Aorta (tissue), 5 donors: ENCODE measurements around the gene NAXD. TPM values are rescaled to one million over a fixed set of nuclear protein-coding genes. Genes with fewer than 3 reads are reported as not detected.

Experiments used
- ATAC-seq: fragments of 200-7000 bp; cut with Tn5 transposase; one replicate; pipeline ENCODE4 v1.9.1; 2022; ENCODE audit warnings: moderate library complexity; ENCODE audit not compliant: low FRiP score
- DNase-seq, 2 donors: peaks; one replicate each; pipeline ENCODE4 v3.0.0-alpha.2; 2020
- H3K27ac ChIP-seq, 2 donors: one replicate each; pipeline ENCODE4 v1.5.1; 2013; ENCODE audit warnings: low read length in 2 of 2, mild to moderate bottlenecking in 2 of 2, moderate library complexity in 2 of 2, control low read depth in 1 of 2, inconsistent platforms in 1 of 2, low read depth in 1 of 2
- H3K27me3 ChIP-seq, 2 donors: one replicate each; pipeline ENCODE4 v1.6.1; 2013; ENCODE audit warnings: control low read depth in 1 of 2, low read length in 1 of 2, mild to moderate bottlenecking in 1 of 2, moderate library complexity in 1 of 2; ENCODE audit not compliant: insufficient read depth in 2 of 2, control insufficient read depth in 1 of 2
- H3K36me3 ChIP-seq, 2 donors: one replicate each; pipeline ENCODE4 v1.6.1; 2013; ENCODE audit warnings: control low read depth in 1 of 2, low read length in 1 of 2, mild to moderate bottlenecking in 1 of 2; ENCODE audit not compliant: insufficient read depth in 2 of 2, control insufficient read depth in 1 of 2
- H3K4me1 ChIP-seq, 2 donors: one replicate each; pipeline ENCODE4 v1.6.1; 2013; ENCODE audit warnings: low read length in 2 of 2, control low read depth in 1 of 2, mild to moderate bottlenecking in 1 of 2, moderate library complexity in 1 of 2; ENCODE audit not compliant: insufficient read depth in 2 of 2, control insufficient read depth in 1 of 2
- H3K4me3 ChIP-seq, 2 donors: one replicate each; pipeline ENCODE4 v1.5.1; 2013; ENCODE audit warnings: low read length in 2 of 2, control low read depth in 1 of 2, mild to moderate bottlenecking in 1 of 2
- H3K9me3 ChIP-seq: one replicate; pipeline ENCODE4 v1.6.1; 2013; ENCODE audit warnings: mild to moderate bottlenecking, low read length; ENCODE audit not compliant: control insufficient read depth
- WGBS, 2 donors: extraction: QIAGEN DNeasy Blood & Tissue Kit; methylation state at CpG; one replicate each; pipeline ENCODE4 v1.1.7; 2013; 5-methylcytosine and 5-hydroxymethylcytosine counted together
- intact Hi-C, 2 donors: fragments of 100-400 bp; cut with DNase I; formaldehyde crosslinking; loops; one replicate each; pipeline versions ENCODE4 v1.14.2 to v1.15.0; 2022
- polyA plus RNA-seq, 2 donors: library from polyadenylated mRNA; stranded (reverse); fragments of 200-250 nt; gene quantifications; one replicate each; pipeline ENCODE4 v1.2.3, GENCODE V29; 2013
- total RNA-seq, 2 donors: library from RNA; stranded (reverse); fragmentation: NEBNext Ultra II Directional; extraction: Animal tissue kit (Norgen Biotek cat#: 25700); gene quantifications; one replicate each; pipeline ENCODE4 v1.2.1, GENCODE V29; 2021
- donor health status: healthy with polysubstance abuse.
- donor health status: Bipolar disorder and iron deficiency.
- donor health status: DM: no; HTN: no; CAD: no.
- donor health status: DM: no; HTN: no; CAD: no.
- donor health status: DM: yes; HTN: yes; CAD: no.

The NAXD gene
- total and polyA plus RNA-seq, 4 donors: 20.7 to 47.0 (median 25.8) TPM

GRCh38 chr13:110620596-110620995 lies 5.3 kb downstream of the NAXD start:
- Histone ChIP-seq H3K27me3 (no peaks in the 10 kb centered on the region), H3K27ac (no peak overlapping the region), H3K9me3 (no peaks in the 10 kb centered on the region), H3K4me3 (no peak overlapping the region), H3K36me3 (peaks cover 0 to 3% of the 10 kb centered on the region in 2 donors), H3K4me1 (no peaks in the 10 kb centered on the region)
- ATAC-seq (no peak), DNase-seq (no peak)
- WGBS, 2 donors: 52 to 58% methylated on average over 2 of the region's 2 CpGs
- intact Hi-C loops: no loop called here

GRCh38 chr13:110624766-110625756 lies 9.7 kb downstream of the NAXD start:
- 80 to 84% methylated on average over 41 of the region's 41 CpGs for WGBS, 2 donors
- no peaks in the 10 kb centered on the region for H3K9me3 ChIP-seq
- ATAC-seq (no peak), DNase-seq (no peak)
- peaks cover 0 to 7% of the 10 kb centered on the region in 2 donors for H3K36me3 ChIP-seq
- no peak overlapping the region for H3K4me3 ChIP-seq
- no peak overlapping the region for H3K27ac ChIP-seq
- intact Hi-C loops: no loop called here
- no peaks in the 10 kb centered on the region for H3K4me1 ChIP-seq
- H3K27me3 ChIP-seq: no peaks in the 10 kb centered on the region

GRCh38 chr13:110625771-110626321 lies 10.5 kb downstream of the NAXD start:
- WGBS, 2 donors: 75 to 80% methylated on average over 19 of the region's 19 CpGs
- no peak for DNase-seq
- H3K36me3 ChIP-seq: peaks cover 0 to 7% of the 10 kb centered on the region in 2 donors
- H3K4me1 ChIP-seq: no peaks in the 10 kb centered on the region
- no peak overlapping the region for H3K27ac ChIP-seq
- intact Hi-C loops: no loop called here
- H3K9me3 ChIP-seq: no peaks in the 10 kb centered on the region
- H3K27me3 ChIP-seq: no peaks in the 10 kb centered on the region
- peak; percentile 47 for ATAC-seq
- no peak overlapping the region for H3K4me3 ChIP-seq

- intact Hi-C loops: no loop called here
- no peak overlapping the region for H3K27ac ChIP-seq
- no peak for ATAC-seq
- H3K36me3 ChIP-seq: peaks cover 0 to 7% of the 10 kb centered on the region in 2 donors
- H3K27me3 ChIP-seq: no peaks in the 10 kb centered on the region
- no peaks in the 10 kb centered on the region for H3K9me3 ChIP-seq
- no peak for DNase-seq
- no peak overlapping the region for H3K4me3 ChIP-seq
- 81 to 82% methylated on average over 9 of the region's 9 CpGs for WGBS, 2 donors
- H3K4me1 ChIP-seq: no peaks in the 10 kb centered on the region
Observed at GRCh38 chr13:110626521-110626920, 11.2 kb downstream of the NAXD start.

- ATAC-seq: no peak
- Histone ChIP-seq H3K36me3 (peaks cover 0 to 7% of the 10 kb centered on the region in 2 donors), H3K27ac (no peak overlapping the region), H3K9me3 (no peaks in the 10 kb centered on the region), H3K4me3 (no peak overlapping the region), H3K4me1 (no peaks in the 10 kb centered on the region), H3K27me3 (no peaks in the 10 kb centered on the region)
- WGBS, 2 donors: 87% methylated on average over 8 of the region's 8 CpGs
- intact Hi-C loops: no loop called here
- no peak for DNase-seq
Observed at GRCh38 chr13:110627351-110627750, 12.0 kb downstream of the NAXD start.

- WGBS, 2 donors: 81 to 82% methylated on average over 12 of the region's 12 CpGs
- no peak for ATAC-seq
Observed at GRCh38 chr13:110627761-110628476, 12.6 kb downstream of the NAXD start.

GRCh38 chr13:110628477-110628793 lies 13.1 kb downstream of the NAXD start:
- H3K9me3 ChIP-seq: no peaks in the 10 kb centered on the region
- no peak for DNase-seq
- H3K27me3 ChIP-seq: no peaks in the 10 kb centered on the region
- no peak overlapping the region for H3K27ac ChIP-seq
- WGBS, 2 donors: 64 to 71% methylated on average over 13 of the region's 13 CpGs
- intact Hi-C loops: no loop called here
- peaks cover 0 to 5% of the 10 kb centered on the region in 2 donors for H3K36me3 ChIP-seq
- no peak for ATAC-seq
- H3K4me1 ChIP-seq: no peaks in the 10 kb centered on the region
- H3K4me3 ChIP-seq: no peak overlapping the region

More at GRCh38 chr13:110627761-110628476, 12.6 kb downstream of the NAXD start:
- intact Hi-C loops: no loop called here
- Histone ChIP-seq H3K4me3 (no peak overlapping the region), H3K4me1 (no peaks in the 10 kb centered on the region), H3K27me3 (no peaks in the 10 kb centered on the region), H3K27ac (no peak overlapping the region), H3K36me3 (peaks cover 0 to 5% of the 10 kb centered on the region in 2 donors), H3K9me3 (no peaks in the 10 kb centered on the region)
- no peak for DNase-seq

GRCh38 chr13:110628952-110629701 lies 13.8 kb downstream of the NAXD start:
- Histone ChIP-seq H3K4me1 (no peaks in the 10 kb centered on the region), H3K27ac (no peak overlapping the region), H3K27me3 (no peaks in the 10 kb centered on the region), H3K4me3 (no peak overlapping the region), H3K9me3 (no peaks in the 10 kb centered on the region), H3K36me3 (peaks cover 0 to 5% of the 10 kb centered on the region in 2 donors)
- 72 to 77% methylated on average over 19 of the region's 19 CpGs for WGBS, 2 donors
- ATAC-seq (no peak), DNase-seq (no peak)
- intact Hi-C loops: no loop called here
